K562 (cell line): ENCODE data around the gene LAPTM5. TPM values are rescaled to one million over a fixed set of nuclear protein-coding genes. Genes with fewer than 3 reads are reported as not detected.

Source experiments
- CHD2 ChIP-seq: IDR thresholded peaks from 2 replicates; pipeline ENCODE4 v1.6.1; 2011; ENCODE audit warnings: low read depth, low read length
- CREBBP ChIP-seq: IDR thresholded peaks from one replicate; pipeline ENCODE4 v1.6.1; 2012; ENCODE audit warnings: low read depth, mild to moderate bottlenecking, control low read depth, inconsistent platforms, low read length
- FOXA1 ChIP-seq: fragments of 450-650 bp; IDR thresholded peaks from 2 replicates; pipeline ENCODE4 v1.6.1; 2016; ENCODE audit warnings: mild to moderate bottlenecking, borderline replicate concordance
- GABPA ChIP-seq: fragments of 200-800 bp; sonication (Bioruptor generic); conservative IDR thresholded peaks from 2 replicates; pipeline ENCODE4 v1.6.1; 2016; ENCODE audit warnings: low read depth, missing genetic modification characterization, missing compliant biosample characterization
- ILF3 ChIP-seq: fragments of 450-650 bp; IDR thresholded peaks from 2 replicates; pipeline ENCODE4 v1.6.1; 2018; ENCODE audit warnings: antibody characterized with exemption, mild to moderate bottlenecking, moderate library complexity, borderline replicate concordance
- JUNB ChIP-seq: fragments of 450-650 bp; formaldehyde crosslinking; conservative IDR thresholded peaks from 2 replicates; pipeline ENCODE4 v1.4.0; 2020; ENCODE audit warnings: mild to moderate bottlenecking
- MAZ ChIP-seq, 2 experiments: fragments of 450-650 bp in 1 of 2; sonication (generic) in 1 of 2; formaldehyde crosslinking; IDR thresholded peaks in 1 of 2; conservative IDR thresholded peaks in 1 of 2; 2 replicates each; pipeline versions ENCODE4 v1.4.0 to v1.5.0; 2020; ENCODE audit warnings: mild to moderate bottlenecking in 1 of 2, missing genetic modification reagents in 1 of 2
- NCOR1 ChIP-seq: fragments of 450-650 bp; IDR thresholded peaks from 2 replicates; pipeline ENCODE4 v1.6.1; 2016; ENCODE audit warnings: mild to moderate bottlenecking, moderate library complexity
- PCBP2 ChIP-seq: fragments of 200-400 bp; formaldehyde crosslinking; IDR thresholded peaks from 2 replicates; pipeline ENCODE4 v1.6.1; 2018; ENCODE audit warnings: low read length, low read depth, mild to moderate bottlenecking, moderate library complexity; ENCODE audit not compliant: poor library complexity, severe bottlenecking
- RBBP5 ChIP-seq: fragments of 200-600 bp; sonication (generic); IDR thresholded peaks from 2 replicates; pipeline ENCODE4 v1.6.1; 2012; ENCODE audit warnings: borderline replicate concordance, mild to moderate bottlenecking, low read length, control low read depth, inconsistent platforms; ENCODE audit not compliant: insufficient read depth, poor library complexity, severe bottlenecking
- SIN3A ChIP-seq, 2 experiments: fragments of 150-350 bp in 1 of 2; IDR thresholded peaks; 2 replicates each; pipeline ENCODE4 v1.6.1; 2011 to 2016; ENCODE audit warnings: borderline replicate concordance in 2 of 2, low read depth in 2 of 2, low read length in 2 of 2, mild to moderate bottlenecking in 2 of 2, moderate library complexity in 2 of 2; ENCODE audit not compliant: control insufficient read depth in 1 of 2
- SIN3B ChIP-seq: fragments of 450-650 bp; IDR thresholded peaks from 2 replicates; pipeline ENCODE4 v1.6.1; 2017; ENCODE audit warnings: low read depth, mild to moderate bottlenecking, moderate library complexity
- ZBTB17 ChIP-seq: fragments of 450-650 bp; formaldehyde crosslinking; IDR thresholded peaks from 2 replicates; pipeline ENCODE4 v1.4.0; 2020; ENCODE audit warnings: mild to moderate bottlenecking
- ZNF124 ChIP-seq: sonication (generic); formaldehyde crosslinking; IDR thresholded peaks from 2 replicates; pipeline ENCODE4 v1.8.1; 2022; ENCODE audit warnings: missing genetic modification reagents
- ZNF263 ChIP-seq: sonication (generic); formaldehyde crosslinking; IDR thresholded peaks from 2 replicates; pipeline ENCODE4 v1.8.0; 2022; ENCODE audit warnings: mild to moderate bottlenecking, missing genetic modification reagents, borderline replicate concordance
- ZNF324 ChIP-seq: fragments of 250-450 bp; sonication (Bioruptor Pico); IDR thresholded peaks from 2 replicates; pipeline ENCODE4 v1.4.0; 2020; ENCODE audit warnings: mild to moderate bottlenecking
- polyA plus RNA-seq, 8 experiments: library from polyadenylated mRNA; depleted of rRNA in 4 of 8; stranded (reverse) in 5 of 8; unstranded in 3 of 8; fragments of >200 nt; fragmentation: Nextera tagmentation in 2 of 8; fragmentation: Illumina TruSeq in 1 of 8; extraction: Ambion mirVana in 2 of 8; extraction: Trizol in 1 of 8; gene quantifications; 2 replicates each; pipeline versions ENCODE4 v1.2.1 to v1.2.3, GENCODE V29; 2011 to 2014; ENCODE audit warnings: inconsistent platforms in 1 of 8, missing spikeins in 1 of 8
- total RNA-seq, 7 experiments: library from RNA; depleted of rRNA in 6 of 7; stranded (reverse); fragments of >200 nt in 6 of 7; fragmentation: Illumina TruSeq in 2 of 7; extraction: Trizol in 2 of 7; gene quantifications; 2 replicates each; pipeline versions ENCODE4 v1.2.1 to v1.2.3, GENCODE V29; 2011 to 2021; ENCODE audit warnings: low replicate concordance in 1 of 7
- TF ChIP-seq, protein P1 (sequence below): fragments of 450-650 bp; IDR thresholded peaks from 2 replicates; pipeline ENCODE4 v1.6.1; 2014; ENCODE audit warnings: low read depth, mild to moderate bottlenecking, moderate library complexity, borderline replicate concordance
- TF ChIP-seq, protein P2 (sequence below): fragments of 450-650 bp; IDR thresholded peaks from 2 replicates; pipeline ENCODE4 v1.6.1; 2016; ENCODE audit warnings: antibody characterized with exemption
- TF ChIP-seq, protein P3 (sequence below): sonication (generic); formaldehyde crosslinking; IDR thresholded peaks from 2 replicates; pipeline ENCODE4 v1.9.0; 2022; ENCODE audit warnings: mild to moderate bottlenecking, missing genetic modification reagents
- TF ChIP-seq, protein P4 (sequence below): sonication (generic); formaldehyde crosslinking; IDR thresholded peaks from 2 replicates; pipeline ENCODE4 v1.8.0; 2022; ENCODE audit warnings: mild to moderate bottlenecking, missing genetic modification reagents
- TF ChIP-seq, protein P5 (sequence below): fragments of 450-650 bp; IDR thresholded peaks from 2 replicates; pipeline ENCODE4 v1.6.1; 2016; ENCODE audit warnings: missing biosample characterization, missing genetic modification characterization
- TF ChIP-seq, protein P6 (sequence below): fragments of 450-650 bp; IDR thresholded peaks from 2 replicates; pipeline ENCODE4 v1.6.1; 2017; ENCODE audit warnings: mild to moderate bottlenecking, moderate library complexity

LAPTM5 gene
- total and polyA plus RNA-seq, 9 of the 15 experiments (the other 6 are each of a cell fraction or from before 2014, with no cell fraction given) = 2.4 to 47.3 (median 20.3) TPM

DNA sequence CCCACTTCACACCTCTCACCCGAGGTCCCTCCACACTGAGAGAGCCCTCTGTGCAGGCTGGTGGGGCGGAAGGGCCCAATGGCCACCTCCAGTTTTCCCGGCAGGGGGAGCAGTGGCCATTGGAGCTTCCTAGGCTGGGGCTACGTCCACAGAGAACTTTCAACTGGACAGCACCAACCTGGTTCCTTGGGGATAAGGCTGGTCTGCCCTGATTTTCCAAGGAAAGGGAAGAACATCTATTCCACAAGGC lies 20.3 kb upstream of the LAPTM5 start (continued):
- TF ChIP-seq RBBP5 (peak; percentile 16), SIN3A (IDR thresholded peaks at IDR 0.05; ENCODE audit: borderline replicate concordance in 2 of 2, control insufficient read depth in 1 of 2, low read depth in 2 of 2, low read length in 2 of 2) (0 out of 4 replicates have a peak, but pooled peaks of 1 of the 2 experiments have one; percentile 1), CREBBP (no peak), FOXA1 (no peak), PCBP2 (no peak), ZNF324 (CRISPR knock-in tag) (no peak), SIN3B (no peak), ZBTB17 (CRISPR knock-in tag) (no peak), GABPA (peak; percentile 53; the same call in 1 of the 2 replicates), ILF3 (no peak; the same call in 1 of the 2 replicates), ZNF263 (CRISPR knock-in tag) (peak; percentile 81), JUNB (CRISPR knock-in tag) (0 out of 2 replicates have a peak, but pooled peaks have one; percentile 19), NCOR1 (no peak), MAZ (CRISPR knock-in tag; conservative IDR thresholded peaks at IDR 0.05 in 1 of 2, IDR thresholded peaks at IDR 0.05 in 1 of 2) (peak in 1 of 2 experiments; percentile 23; a peak in 2 of 4 replicates), ZNF124 (no peak), CHD2 (no peak)
- TF ChIP-seq, protein P1, sequence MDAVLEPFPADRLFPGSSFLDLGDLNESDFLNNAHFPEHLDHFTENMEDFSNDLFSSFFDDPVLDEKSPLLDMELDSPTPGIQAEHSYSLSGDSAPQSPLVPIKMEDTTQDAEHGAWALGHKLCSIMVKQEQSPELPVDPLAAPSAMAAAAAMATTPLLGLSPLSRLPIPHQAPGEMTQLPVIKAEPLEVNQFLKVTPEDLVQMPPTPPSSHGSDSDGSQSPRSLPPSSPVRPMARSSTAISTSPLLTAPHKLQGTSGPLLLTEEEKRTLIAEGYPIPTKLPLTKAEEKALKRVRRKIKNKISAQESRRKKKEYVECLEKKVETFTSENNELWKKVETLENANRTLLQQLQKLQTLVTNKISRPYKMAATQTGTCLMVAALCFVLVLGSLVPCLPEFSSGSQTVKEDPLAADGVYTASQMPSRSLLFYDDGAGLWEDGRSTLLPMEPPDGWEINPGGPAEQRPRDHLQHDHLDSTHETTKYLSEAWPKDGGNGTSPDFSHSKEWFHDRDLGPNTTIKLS = no peak
- TF ChIP-seq, protein P2, sequence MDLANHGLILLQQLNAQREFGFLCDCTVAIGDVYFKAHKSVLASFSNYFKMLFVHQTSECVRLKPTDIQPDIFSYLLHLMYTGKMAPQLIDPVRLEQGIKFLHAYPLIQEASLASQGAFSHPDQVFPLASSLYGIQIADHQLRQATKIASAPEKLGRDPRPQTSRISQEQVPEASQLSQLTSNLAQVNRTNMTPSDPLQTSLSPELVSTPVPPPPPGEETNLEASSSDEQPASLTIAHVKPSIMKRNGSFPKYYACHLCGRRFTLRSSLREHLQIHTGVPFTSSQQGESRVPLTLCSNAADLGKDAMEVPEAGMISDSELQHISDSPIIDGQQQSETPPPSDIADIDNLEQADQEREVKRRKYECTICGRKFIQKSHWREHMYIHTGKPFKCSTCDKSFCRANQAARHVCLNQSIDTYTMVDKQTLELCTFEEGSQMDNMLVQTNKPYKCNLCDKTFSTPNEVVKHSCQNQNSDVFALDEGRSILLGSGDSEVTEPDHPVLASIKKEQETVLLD = no peak
- TF ChIP-seq, protein P3, sequence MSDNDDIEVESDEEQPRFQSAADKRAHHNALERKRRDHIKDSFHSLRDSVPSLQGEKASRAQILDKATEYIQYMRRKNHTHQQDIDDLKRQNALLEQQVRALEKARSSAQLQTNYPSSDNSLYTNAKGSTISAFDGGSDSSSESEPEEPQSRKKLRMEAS (CRISPR knock-in tag) = no peak
- TF ChIP-seq, protein P4, sequence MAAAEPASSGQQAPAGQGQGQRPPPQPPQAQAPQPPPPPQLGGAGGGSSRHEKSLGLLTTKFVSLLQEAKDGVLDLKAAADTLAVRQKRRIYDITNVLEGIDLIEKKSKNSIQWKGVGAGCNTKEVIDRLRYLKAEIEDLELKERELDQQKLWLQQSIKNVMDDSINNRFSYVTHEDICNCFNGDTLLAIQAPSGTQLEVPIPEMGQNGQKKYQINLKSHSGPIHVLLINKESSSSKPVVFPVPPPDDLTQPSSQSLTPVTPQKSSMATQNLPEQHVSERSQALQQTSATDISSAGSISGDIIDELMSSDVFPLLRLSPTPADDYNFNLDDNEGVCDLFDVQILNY (CRISPR knock-in tag) = no peak
- TF ChIP-seq, protein P5, sequence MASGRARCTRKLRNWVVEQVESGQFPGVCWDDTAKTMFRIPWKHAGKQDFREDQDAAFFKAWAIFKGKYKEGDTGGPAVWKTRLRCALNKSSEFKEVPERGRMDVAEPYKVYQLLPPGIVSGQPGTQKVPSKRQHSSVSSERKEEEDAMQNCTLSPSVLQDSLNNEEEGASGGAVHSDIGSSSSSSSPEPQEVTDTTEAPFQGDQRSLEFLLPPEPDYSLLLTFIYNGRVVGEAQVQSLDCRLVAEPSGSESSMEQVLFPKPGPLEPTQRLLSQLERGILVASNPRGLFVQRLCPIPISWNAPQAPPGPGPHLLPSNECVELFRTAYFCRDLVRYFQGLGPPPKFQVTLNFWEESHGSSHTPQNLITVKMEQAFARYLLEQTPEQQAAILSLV = no peak
- TF ChIP-seq, protein P6, sequence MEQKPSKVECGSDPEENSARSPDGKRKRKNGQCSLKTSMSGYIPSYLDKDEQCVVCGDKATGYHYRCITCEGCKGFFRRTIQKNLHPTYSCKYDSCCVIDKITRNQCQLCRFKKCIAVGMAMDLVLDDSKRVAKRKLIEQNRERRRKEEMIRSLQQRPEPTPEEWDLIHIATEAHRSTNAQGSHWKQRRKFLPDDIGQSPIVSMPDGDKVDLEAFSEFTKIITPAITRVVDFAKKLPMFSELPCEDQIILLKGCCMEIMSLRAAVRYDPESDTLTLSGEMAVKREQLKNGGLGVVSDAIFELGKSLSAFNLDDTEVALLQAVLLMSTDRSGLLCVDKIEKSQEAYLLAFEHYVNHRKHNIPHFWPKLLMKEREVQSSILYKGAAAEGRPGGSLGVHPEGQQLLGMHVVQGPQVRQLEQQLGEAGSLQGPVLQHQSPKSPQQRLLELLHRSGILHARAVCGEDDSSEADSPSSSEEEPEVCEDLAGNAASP = no peak
